ENCODE data around the gene AVPR2.

AVPR2 gene

GRCh38 chrX:153871451-153871850 is 33.0 kb upstream of the AVPR2 start:
- no peak for DNase-seq (ENCODE audit: low read depth)

DNA sequence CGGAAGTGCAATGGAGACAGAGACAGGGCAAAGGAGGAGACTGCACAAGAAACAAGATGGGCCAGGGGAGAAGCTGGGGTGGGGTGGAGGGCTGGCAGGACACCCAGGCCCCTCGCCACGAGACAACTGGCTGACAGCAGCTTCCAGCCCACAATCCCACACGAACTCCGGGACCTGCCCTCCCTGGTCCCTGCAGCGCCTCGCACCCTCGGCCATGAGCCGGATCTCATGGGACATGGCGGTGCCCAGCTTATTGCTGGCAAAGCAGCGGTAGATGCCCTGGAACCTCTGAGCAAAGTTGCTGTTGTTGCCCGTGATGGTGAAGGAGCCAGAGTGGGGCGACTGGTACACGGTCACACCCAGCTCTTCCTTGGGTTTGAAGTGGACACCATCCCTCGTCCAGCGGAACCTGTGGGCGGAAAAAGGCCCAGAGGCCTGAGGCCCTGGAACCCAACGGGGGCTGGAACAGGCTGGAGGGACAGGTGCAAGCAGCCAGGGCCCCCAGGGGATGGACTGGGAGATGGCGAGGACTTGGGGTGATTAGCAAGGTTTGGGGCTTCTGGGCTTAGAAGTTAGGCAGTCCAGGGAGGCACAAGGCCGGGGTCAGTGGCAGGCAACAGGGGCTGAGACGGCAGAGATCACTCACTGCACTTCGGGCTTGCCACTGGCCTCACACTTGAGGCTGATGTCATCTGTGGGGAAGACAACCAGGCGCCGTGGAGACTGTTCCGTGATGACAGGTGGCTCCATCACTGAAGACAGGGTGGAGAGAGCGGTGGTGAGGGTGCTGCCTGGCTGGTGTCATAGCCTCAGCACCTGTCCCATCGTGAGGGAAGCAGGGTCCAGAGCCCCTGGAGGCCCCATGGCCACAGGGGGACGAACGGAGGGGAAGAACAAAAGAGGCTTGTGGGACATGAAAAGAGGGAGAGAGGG is 32.3 kb upstream of the AVPR2 start:
- DNase-seq (ENCODE audit: low read depth) = no peak

DNA sequence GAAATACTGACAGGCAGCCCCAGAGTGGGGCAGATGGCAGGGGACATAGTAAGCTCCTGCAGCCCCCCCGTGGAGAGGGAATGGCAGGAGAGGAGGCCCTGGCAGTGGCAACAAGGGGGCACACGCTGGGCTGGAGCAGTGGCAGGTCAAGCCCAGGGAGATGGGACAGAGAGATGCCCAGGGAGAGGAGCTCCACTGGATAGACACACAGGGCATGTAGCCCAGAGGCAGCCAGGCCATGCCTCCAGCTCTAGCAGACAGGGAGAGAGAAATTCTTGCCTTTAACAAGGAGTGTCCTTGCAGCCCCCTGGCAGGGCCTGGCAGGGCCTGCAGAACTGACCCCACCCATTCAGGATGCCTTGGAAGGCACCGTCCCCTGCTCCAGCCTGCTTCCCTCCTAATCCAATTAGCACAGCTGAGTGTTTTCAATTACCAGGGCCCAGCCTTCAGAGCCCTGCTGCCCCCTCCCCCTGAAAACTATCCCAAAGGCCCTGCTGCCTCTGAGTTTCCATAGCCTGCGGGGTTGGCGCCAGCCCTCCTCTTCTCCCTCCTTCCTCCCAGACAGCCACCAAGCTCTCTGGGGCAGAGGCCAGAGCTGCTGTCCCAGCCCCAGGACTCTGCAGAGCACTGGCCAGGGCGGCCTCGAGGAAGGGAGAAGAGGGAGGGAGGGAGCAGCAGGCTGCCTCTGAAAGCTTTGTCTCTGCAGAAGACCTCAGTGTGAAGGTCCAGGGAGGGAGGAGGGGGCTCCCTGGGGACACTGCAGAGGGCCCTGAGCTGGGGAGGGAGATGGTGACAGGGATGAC is 31.0 kb upstream of the AVPR2 start:
- DNase-seq (ENCODE audit: low read depth) = no peak

DNA sequence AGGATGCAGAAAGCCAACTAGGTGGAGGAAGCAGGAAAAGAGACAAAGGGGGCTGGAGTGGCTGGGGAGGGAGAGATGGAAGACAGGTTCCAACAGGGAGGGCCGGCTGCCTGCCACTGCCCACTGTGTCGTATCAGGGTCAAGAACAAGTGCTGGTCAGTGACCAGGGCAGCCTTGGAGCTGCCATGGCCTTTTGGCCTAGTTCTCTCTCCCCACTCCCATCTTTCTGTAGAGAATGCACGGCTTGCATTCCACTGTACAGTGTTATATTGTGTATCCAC is 30.4 kb upstream of the AVPR2 start:
- no peak for DNase-seq (ENCODE audit: low read depth)

DNA sequence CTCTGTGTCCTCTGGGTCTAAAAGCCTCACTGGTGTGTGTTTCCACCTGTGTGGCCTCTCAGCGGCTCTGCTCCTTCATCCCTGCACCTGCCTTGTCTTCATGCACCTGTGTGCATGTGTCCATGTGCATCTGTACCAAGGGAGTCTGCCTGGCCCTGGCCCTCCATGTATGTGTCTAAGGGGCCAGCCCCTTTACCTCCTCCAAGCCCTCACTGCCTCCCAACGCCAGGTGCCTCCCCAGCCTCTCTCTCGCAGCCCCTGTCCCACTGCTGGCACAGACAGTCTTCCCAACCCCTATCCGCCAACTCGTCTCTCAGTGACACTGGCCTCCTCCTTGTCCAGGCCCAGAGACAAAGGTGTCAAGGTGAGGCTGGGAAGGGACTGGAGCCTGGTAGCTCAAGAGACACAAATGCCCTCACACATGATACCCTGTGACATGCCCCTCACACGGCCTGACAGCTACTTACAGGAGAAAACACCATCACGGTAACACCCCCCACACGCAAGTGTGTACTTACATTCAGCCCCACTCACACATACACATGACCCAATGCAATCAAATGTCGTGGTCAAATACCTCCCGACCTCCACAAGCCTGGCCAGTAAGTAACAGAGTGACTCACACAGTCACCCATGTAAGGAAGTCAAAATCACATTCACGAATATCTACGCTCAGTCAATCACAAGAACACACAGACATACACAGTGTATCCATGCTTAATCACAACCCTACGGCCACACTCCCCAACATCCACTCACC is 29.9 kb upstream of the AVPR2 start:
- no peak for DNase-seq (ENCODE audit: low read depth)

GRCh38 chrX:153875391-153876111 is 28.9 kb upstream of the AVPR2 start:
- no peak for DNase-seq (ENCODE audit: low read depth)

DNA sequence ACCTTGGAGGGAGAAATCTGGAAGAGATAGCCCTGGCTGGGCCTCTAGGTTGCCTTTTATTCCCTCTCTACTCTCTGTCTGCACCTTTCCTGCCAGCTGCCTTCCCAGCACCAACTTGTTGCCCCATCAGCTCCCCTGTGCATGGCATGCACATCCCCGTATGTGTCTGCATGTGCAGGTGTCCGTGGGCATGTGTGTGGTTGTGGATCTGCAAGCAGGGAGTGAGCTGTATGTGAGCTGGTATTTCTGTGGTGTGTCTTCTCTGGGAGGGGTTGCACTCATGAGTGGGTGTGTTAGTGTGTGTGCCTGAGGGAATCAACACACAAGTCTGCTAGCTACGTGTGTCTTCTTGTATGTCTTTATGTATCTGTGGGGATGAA is 28.4 kb upstream of the AVPR2 start:
- DNase-seq (ENCODE audit: low read depth) = no peak

DNA sequence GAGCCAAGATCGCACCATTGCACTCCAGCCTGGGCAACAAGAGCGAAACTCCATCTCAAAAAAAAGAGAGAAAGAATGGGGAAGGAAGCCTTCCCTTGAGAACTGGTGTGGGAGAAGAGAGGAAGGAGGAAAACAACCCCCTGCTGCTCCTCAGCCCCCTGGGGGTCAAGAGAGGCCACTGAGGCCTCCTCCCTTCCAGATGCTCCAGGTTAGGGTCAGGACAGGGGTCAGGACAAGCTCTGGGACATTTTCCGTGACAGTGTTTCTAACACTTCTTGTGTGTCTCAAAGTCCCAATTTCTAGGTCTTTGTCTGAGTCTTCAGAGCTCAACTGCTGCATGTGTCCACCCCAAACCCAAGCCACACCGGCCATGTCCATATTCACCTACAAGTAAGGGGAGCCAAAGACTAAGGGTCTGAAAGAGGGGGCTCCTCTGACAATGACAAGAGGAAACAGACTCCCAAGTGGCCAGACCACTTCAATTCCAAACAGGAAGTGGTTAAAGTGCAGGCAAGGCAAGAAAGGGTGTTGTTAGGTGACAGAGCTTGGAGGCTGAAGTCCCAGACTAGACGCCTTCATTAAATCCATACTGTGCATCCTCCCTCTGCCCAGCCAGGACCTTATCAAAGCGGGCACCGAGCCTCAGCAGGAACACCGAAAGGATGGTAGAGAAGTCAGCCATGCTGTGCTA is 26.8 kb upstream of the AVPR2 start:
- no peak for DNase-seq (ENCODE audit: low read depth)

DNA sequence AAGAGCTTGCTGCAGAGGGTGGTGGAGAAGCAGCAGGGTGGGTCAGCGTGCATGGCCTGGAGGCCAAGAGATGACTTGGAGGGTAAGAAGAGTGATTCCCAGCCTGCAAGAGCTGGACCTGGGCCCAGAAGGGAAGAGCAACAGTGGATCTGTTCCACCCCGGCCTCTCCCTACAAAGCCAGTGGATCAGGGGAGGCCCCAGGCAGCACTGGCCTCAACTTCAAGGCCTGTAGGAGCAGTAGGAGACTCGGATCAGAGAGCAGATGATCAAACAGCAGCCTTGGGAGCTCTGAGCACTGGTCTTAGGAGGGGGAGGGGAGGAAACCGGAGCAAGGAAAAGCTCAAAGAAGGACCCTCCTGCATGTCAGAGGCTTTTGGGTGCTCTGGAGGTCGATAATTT is 26.1 kb upstream of the AVPR2 start:
- DNase-seq (ENCODE audit: low read depth) = no peak

GRCh38 chrX:153878969-153879653 is 25.4 kb upstream of the AVPR2 start:
- no peak for DNase-seq (ENCODE audit: low read depth)

- no peak for DNase-seq (ENCODE audit: low read depth)
Observed at GRCh38 chrX:153879741-153880439, 24.6 kb upstream of the AVPR2 start.

- no peak for DNase-seq (ENCODE audit: low read depth)
Observed at GRCh38 chrX:153880440-153880815, 24.0 kb upstream of the AVPR2 start.

DNA sequence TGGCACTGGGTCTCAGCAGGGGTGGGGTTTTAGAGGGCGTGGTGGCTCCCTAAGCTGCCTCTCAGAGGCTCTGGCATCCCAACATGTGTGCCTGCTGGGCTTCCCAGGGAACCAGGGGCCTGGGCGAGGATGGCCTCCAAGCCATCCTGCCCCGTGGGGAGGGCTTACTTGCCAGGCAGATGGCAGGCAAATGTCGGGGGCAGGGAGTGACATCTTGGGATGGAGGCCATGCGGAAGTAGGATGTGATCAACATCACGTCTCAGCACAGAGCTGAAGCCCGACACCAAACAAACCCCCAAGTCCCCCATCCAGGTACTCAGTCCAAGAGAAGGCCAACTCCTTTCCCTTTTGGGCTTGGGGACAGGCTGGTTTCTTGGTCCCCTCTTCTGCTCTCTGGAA is 23.2 kb upstream of the AVPR2 start:
- no peak for DNase-seq (ENCODE audit: low read depth)

DNA sequence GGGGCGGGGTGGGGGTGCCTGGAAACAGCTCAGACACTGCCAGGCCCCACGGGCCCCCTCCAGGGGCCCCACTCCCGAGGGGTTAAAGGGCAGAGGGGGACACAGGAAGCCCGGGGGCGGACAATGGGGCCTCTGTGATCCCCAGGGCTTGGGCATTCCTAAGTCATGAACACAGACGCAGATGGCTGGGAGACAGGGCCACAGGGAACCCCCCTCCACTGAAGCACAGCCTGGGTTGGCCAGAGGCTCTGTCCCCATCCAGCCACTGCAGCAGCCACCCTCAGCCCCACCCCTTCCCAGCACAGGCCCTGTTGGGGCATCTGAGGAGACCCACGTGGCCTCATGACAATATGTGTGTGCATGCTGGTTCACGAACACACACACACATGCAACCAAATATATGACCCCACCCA is 22.4 kb upstream of the AVPR2 start:
- no peak for DNase-seq (ENCODE audit: low read depth)

GRCh38 chrX:153882557-153882956 is 21.9 kb upstream of the AVPR2 start:
- no peak for DNase-seq (ENCODE audit: low read depth)

GRCh38 chrX:153883163-153883843 is 21.2 kb upstream of the AVPR2 start:
- no peak for DNase-seq (ENCODE audit: low read depth)

DNA sequence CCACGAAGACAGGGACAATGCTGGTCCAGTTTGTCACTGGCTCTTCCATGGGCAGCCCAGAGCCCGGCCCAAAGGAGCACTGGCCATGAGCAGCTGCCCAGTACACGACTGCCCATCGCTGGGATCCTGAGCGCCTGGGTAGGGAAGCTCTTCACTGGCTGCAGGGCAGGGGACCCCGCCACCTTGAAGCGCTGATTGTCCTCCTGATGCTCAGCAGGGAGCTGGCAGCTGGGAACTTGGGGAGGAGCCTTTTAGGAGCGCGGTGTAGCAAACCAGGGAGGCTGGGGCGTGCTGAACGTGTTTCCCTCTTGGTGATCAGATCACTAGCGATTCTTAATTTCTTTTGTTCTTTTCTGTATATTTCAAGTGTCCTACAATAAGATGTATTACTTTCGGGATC is 20.3 kb upstream of the AVPR2 start:
- no peak for DNase-seq (ENCODE audit: low read depth)

GRCh38 chrX:153884590-153884989 is 19.9 kb upstream of the AVPR2 start:
- DNase-seq (ENCODE audit: low read depth) = no peak

GRCh38 chrX:153885208-153885787 is 19.2 kb upstream of the AVPR2 start:
- DNase-seq (ENCODE audit: low read depth) = no peak
